ENCODE data around the gene CERS2.
A peak's percentile ranks its signal among the peaks of the same experiment; 100 is the strongest.

The CERS2 gene

DNA sequence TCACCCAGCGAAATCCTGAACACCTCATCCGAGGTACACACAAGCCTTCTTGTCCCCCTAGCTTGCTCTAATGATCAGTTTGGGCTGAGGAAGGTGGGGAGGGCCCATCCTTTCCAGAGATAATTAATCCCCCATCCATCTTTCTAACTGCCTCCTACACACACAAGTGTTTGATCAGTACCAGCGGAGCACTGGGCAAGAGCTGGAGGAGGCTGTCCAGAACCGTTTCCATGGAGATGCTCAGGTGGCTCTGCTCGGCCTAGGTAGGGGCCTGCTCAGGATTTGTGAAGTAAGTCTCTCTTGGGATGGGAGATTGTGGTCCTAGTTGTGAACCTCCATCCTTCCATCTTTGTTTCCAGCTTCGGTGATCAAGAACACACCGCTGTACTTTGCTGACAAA, 13.3 kb upstream of the CERS2 start:
- TF ChIP-seq, protein P1, sequence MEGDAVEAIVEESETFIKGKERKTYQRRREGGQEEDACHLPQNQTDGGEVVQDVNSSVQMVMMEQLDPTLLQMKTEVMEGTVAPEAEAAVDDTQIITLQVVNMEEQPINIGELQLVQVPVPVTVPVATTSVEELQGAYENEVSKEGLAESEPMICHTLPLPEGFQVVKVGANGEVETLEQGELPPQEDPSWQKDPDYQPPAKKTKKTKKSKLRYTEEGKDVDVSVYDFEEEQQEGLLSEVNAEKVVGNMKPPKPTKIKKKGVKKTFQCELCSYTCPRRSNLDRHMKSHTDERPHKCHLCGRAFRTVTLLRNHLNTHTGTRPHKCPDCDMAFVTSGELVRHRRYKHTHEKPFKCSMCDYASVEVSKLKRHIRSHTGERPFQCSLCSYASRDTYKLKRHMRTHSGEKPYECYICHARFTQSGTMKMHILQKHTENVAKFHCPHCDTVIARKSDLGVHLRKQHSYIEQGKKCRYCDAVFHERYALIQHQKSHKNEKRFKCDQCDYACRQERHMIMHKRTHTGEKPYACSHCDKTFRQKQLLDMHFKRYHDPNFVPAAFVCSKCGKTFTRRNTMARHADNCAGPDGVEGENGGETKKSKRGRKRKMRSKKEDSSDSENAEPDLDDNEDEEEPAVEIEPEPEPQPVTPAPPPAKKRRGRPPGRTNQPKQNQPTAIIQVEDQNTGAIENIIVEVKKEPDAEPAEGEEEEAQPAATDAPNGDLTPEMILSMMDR (IDR thresholded peaks at IDR 0.05; ENCODE audit: low read depth, low read length, missing control alignments): no peak
- in situ Hi-C loops (cut with HindIII; ENCODE audit: low sequenced_read_pairs): no loop called here
- no peak for DNase-seq (ENCODE audit: low read depth)
- H3K4me3 ChIP-seq (ENCODE audit: low read depth, low read length): no peak overlapping the region

DNA sequence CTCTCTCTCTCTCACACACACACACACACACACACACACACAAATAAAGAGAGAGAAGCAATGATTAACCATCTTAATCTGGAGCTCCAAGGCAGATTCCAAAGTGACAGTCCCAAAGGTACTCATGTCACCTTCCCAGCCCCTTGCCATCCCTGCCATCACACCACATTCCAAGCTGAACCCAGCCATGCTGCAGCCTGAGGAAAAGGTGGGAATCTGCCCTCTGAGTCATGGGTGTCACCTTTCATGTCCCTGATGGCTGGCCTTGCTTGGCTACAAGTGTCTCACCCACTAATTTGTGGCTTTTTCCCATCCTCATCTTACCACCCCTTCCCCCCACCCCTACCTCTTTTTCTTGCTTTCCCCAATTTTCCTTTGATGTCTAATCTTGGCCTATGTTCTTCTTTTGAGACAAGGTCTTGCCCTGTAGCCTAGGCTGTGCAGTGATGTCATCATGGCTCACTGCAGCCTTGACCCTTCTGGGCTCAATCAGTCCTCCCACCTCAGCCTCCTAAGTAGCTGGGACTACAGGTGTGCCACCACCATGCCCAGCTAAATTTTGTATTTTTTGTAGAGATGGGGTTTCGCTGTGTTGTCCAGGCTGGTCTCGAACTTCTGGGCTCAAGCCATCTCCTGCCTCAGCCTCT, 10.7 kb upstream of the CERS2 start:
- no peak overlapping the region for H3K4me3 ChIP-seq (ENCODE audit: low read depth, low read length)
- no peak for DNase-seq (ENCODE audit: low read depth)
- TF ChIP-seq, protein P1 (IDR thresholded peaks at IDR 0.05; ENCODE audit: low read depth, low read length, missing control alignments): no peak
- in situ Hi-C loops (cut with HindIII; ENCODE audit: low sequenced_read_pairs): no loop called here

DNA sequence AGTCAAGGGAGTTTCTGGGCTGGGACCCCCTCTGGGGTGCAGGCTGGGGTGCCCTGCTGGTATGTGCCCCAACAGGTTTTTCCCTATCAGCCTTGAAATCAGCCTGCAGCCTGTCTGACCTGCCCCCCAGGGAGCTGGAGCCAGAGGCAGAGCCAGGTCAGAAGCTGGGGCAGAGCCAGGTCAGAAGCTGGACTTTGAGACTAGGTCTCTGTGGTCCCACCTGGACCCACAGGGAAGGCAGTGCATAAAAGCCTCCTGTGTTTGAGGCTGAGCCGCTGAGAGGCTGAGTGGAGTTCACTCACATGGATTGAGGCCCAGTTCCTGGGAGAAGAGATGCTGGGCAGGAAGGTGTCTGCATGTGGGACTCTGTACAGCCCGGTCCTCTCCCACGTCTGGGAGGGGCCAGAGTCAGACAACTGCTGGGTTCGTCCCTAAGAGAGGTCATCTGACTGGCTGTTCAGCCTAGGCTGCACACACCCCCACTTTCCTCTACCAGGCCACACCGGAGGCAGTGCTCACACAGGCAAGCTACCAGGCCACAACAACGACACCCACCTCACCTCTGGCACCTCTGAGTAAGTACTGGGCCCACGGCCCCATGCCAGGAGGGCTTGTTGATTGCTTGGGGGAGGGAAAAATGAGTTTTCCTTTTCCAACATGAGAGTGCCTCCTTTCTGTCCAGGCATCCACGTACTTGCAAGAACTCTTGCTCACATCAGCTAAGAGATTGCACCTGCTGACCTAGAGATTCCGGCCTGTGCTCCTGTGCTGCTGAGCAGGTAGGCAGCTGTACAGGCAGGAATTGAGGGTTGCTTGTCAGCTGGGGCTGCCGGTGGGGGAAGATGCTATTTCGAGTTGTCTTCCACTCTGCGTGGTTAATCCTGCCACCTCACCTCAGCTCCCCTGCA, 7.4 kb upstream of the CERS2 start, which contains the start of gene ANXA9:
TSS of gene ANXA9 (plus strand) at position 488 of the 908 bp plus-strand sequence. CDS start 814 bp downstream, outside the sequence.
- in situ Hi-C loops (cut with HindIII; ENCODE audit: low sequenced_read_pairs): no loop called here
- H3K4me3 ChIP-seq (ENCODE audit: low read depth, low read length): no peak within 1 kb of the TSS
- no peak for DNase-seq (ENCODE audit: low read depth)
- TF ChIP-seq, protein P1 (IDR thresholded peaks at IDR 0.05; ENCODE audit: low read depth, low read length, missing control alignments): no peak

DNA sequence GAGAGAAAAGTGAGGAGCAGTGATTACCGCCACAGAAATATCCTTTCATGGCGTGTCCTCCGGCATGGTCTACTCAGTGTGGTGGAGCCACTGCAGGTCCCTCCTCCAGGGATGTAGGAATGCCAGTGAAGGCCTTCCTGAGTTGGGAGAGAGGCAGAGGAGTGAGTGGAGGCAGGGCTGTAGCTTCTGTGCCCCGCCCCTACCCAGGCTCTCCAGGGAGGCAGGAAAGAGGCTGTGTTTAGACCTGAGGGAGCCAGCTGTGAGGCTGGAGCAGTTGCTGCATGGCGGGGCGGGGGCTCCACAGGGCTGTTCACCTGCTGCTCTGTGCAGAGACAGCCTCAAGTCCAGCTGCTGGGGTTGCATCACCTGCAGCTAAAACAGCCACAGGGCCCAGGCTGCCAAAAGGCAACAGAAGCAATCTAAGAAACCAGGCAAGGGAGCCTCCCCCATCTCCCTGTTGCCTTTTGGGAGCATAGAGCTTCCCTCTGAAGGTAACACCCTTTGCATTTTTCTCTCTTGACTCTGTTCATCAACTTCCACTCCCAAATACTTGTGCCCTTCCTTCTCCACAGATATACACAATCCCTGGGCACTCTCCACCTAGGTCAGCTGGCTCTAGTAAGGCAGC, 6.7 kb upstream of the CERS2 start:
- DNase-seq (ENCODE audit: low read depth): no peak
- H3K4me3 ChIP-seq (ENCODE audit: low read depth, low read length): no peak overlapping the region
- TF ChIP-seq, protein P1 (IDR thresholded peaks at IDR 0.05; ENCODE audit: low read depth, low read length, missing control alignments): no peak
- in situ Hi-C loops (cut with HindIII; ENCODE audit: low sequenced_read_pairs): no loop called here

DNA sequence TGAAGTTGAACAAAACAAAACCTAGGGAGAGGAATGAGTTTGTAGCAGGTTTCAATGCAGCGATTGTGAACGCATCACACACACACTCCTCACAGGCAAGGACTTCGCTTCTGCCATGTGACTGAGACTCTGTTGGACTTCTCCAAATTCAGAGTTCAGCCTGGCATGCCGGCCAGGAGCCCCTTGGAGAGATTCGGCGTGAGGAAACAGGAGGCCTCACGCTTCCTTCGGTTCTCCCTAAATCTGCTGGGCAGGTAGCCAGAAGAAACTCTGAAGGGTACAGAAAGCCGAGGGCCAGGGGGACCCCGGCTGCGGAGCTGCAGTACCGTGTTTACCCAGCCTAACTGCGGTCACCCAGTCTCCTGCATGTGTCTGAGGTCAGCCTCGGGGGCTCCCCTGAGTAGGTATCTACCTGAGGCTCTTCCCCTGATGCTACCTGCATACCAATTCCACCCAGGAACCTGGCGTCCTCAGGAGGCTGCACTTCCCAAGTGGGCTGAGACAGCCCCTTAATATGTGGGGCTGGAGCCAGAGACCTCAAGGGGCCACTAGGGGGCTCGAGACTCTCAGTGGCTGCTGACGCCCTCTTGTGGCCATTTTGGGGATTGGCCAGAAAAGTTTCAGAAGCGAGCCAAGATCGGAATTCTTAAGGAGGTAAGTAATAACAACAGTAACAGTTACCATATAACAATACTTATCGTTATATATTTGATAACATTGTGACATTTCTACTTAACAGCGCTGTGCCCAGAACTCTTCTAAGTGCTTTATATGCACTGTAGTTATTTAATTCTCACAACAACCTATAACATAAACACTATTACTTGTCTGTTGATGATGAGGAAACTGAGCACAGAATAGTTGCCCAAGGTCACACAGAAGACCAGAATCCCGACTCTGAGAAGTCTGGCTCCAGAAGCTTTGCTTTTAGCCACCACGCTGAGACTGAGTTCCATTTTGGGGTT, 4.7 kb upstream of the CERS2 start:
- in situ Hi-C loops (cut with HindIII; ENCODE audit: low sequenced_read_pairs): no loop called here
- TF ChIP-seq, protein P1 (IDR thresholded peaks at IDR 0.05; ENCODE audit: low read depth, low read length, missing control alignments): peak; percentile 100
- H3K4me3 ChIP-seq (ENCODE audit: low read depth, low read length): no peak overlapping the region
- DNase-seq (ENCODE audit: low read depth): peak; percentile 91
